Activated CD4-positive, alpha-beta T cell treated with anti-CD3 and anti-CD28 coated beads for 36 hours (primary cell): ENCODE data around the gene ZBTB46. TPM values are rescaled to one million over a fixed set of nuclear protein-coding genes. Genes with fewer than 3 reads are reported as not detected.

Experiments
- ATAC-seq: fragments of 200-7000 bp; cut with Tn5 transposase; one replicate; pipeline ENCODE4 v1.10.0; 2021; ENCODE audit warnings: mild to moderate bottlenecking, moderate library complexity
- CTCF ChIA-PET: fragments of 350-600 bp; sonication (Branson Sonifier 250); formaldehyde crosslinking; loops from one replicate; lab custom pipeline; 2021; ENCODE audit warnings: antibody characterized with exemption; lab: Charles Lee
- POLR2A ChIA-PET: fragments of 350-600 bp; sonication (Branson Sonifier 250); formaldehyde crosslinking; loops from one replicate; lab custom pipeline; 2021; ENCODE audit warnings: antibody characterized with exemption, inconsistent platforms; lab: Charles Lee
- DNase-seq: peaks from one replicate; pipeline ENCODE4 v3.0.0-alpha.2; 2020
- H3K27ac Mint-ChIP-seq: one replicate; pipeline ENCODE4 v1.8.0; 2021; ENCODE audit warnings: mixed read lengths
- H3K27me3 Mint-ChIP-seq: one replicate; pipeline ENCODE4 v1.8.0; 2021; ENCODE audit warnings: mixed read lengths
- H3K36me3 Mint-ChIP-seq: one replicate; pipeline ENCODE4 v1.8.0; 2021; ENCODE audit warnings: low read depth, mixed read lengths
- H3K4me1 Mint-ChIP-seq: one replicate; pipeline ENCODE4 v1.8.0; 2021; ENCODE audit warnings: mixed read lengths
- H3K4me3 Mint-ChIP-seq: one replicate; pipeline ENCODE4 v1.8.0; 2021; ENCODE audit warnings: mild to moderate bottlenecking, moderate library complexity, mixed read lengths
- H3K9me3 Mint-ChIP-seq: one replicate; pipeline ENCODE4 v1.8.0; 2021; ENCODE audit warnings: low read depth, mixed read lengths
- intact Hi-C, 2 experiments: fragments of 100-400 bp; cut with DNase I in 1 of 2; cut with micrococcal nuclease in 1 of 2; formaldehyde crosslinking; loops; one replicate each; pipeline versions ENCODE4 v1.14.2 to v1.15.1; 2022 to 2024; cut with DNase I, micrococcal nuclease
- total RNA-seq, 2 experiments: library from RNA; stranded (reverse); gene quantifications; one replicate each; pipeline ENCODE4 v1.2.3, GENCODE V29; 2021

ZBTB46 gene
- total RNA-seq, 2 experiments from 2014 or later = 0.88 to 1.3 TPM

GRCh38 chr20:63706852-63707557 is 124.1 kb downstream of the ZBTB46 start:
- Mint-ChIP-seq H3K36me3 (peaks cover 50% of the 10 kb centered on the region), H3K4me1 (peaks cover 39% of the 10 kb centered on the region), H3K27me3 (no peaks in the 10 kb centered on the region), H3K4me3 (peak overlapping the region; percentile 95), H3K27ac (peak overlapping the region; percentile 90), H3K9me3 (no peaks in the 10 kb centered on the region)
- ChIA-PET POLR2A (interaction anchor here (1.0 to 1.7 kb wide), 4 partner anchors 10 to 331 kb away, joined by 3 to 10 read pairs (median 5); partner anchors contain the start of genes LIME1 and TPD52L2), CTCF (interaction anchor here (0.5 to 2.9 kb wide), 18 partner anchors 9 to 1891 kb away, joined by 3 to 14 read pairs (median 3); partner anchors contain the start of genes LIME1, PTK6 and TPD52L2)
- DNase-seq (peak; percentile 85), ATAC-seq (peak; percentile 61)
- intact Hi-C loops = loop anchor here (1.0 to 5.0 kb wide), 18 partner anchors 22 to 350 kb away; partner anchors contain the start of genes GMEB2 (in 1 of the 2), PRPF6 (in 1 of the 2), RTEL1 (in 1 of the 2) and TPD52L2 (in 1 of the 2)

GRCh38 chr20:63706027-63706695 is 124.9 kb downstream of the ZBTB46 start:
- ATAC-seq (no peak), DNase-seq (no peak)
- intact Hi-C loops = loop anchor here (2.0 to 5.0 kb wide), 9 partner anchors 23 to 351 kb away; partner anchors contain the start of genes PRPF6 (in 1 of the 2), TPD52L2 (in 1 of the 2) and UCKL1 (in 1 of the 2)
- H3K27ac Mint-ChIP-seq = peak overlapping the region; percentile 90
- peaks cover 35% of the 10 kb centered on the region for H3K4me1 Mint-ChIP-seq
- POLR2A ChIA-PET = no interaction called here
- H3K9me3 Mint-ChIP-seq = no peaks in the 10 kb centered on the region
- H3K36me3 Mint-ChIP-seq = peaks cover 41% of the 10 kb centered on the region
- CTCF ChIA-PET = interaction anchor here (0.8 to 2.9 kb wide), 4 partner anchors 21 to 156 kb away, joined by 3 to 14 read pairs (median 5); partner anchors contain the start of gene LIME1
- no peaks in the 10 kb centered on the region for H3K27me3 Mint-ChIP-seq
- H3K4me3 Mint-ChIP-seq = peak overlapping the region; percentile 95

- ChIA-PET CTCF (interaction anchor here (1.3 kb wide), 1 partner anchor 63 kb away, joined by 7 read pairs; no protein-coding TSS in a partner anchor), POLR2A (no interaction called here)
- H3K4me1 Mint-ChIP-seq = peaks cover 29% of the 10 kb centered on the region
- H3K36me3 Mint-ChIP-seq = peaks cover 34% of the 10 kb centered on the region
- H3K27me3 Mint-ChIP-seq = no peaks in the 10 kb centered on the region
- peak overlapping the region; percentile 63 for H3K27ac Mint-ChIP-seq
- peak overlapping the region; percentile 32 for H3K4me3 Mint-ChIP-seq
- ATAC-seq (no peak), DNase-seq (no peak)
- intact Hi-C loops = loop anchor here (2.0 to 5.0 kb wide), 9 partner anchors 23 to 351 kb away; partner anchors contain the start of genes PRPF6 (in 1 of the 2), TPD52L2 (in 1 of the 2) and UCKL1 (in 1 of the 2)
- no peaks in the 10 kb centered on the region for H3K9me3 Mint-ChIP-seq
Observed at GRCh38 chr20:63705232-63706026, 125.6 kb downstream of the ZBTB46 start.

- POLR2A ChIA-PET = no interaction called here
- CTCF ChIA-PET = no interaction called here
Observed at GRCh38 chr20:63704749-63705117, 126.3 kb downstream of the ZBTB46 start.

GRCh38 chr20:63703976-63704748 is 126.9 kb downstream of the ZBTB46 start:
- Mint-ChIP-seq H3K27ac (no peak overlapping the region), H3K4me3 (no peak overlapping the region), H3K4me1 (peaks cover 26% of the 10 kb centered on the region), H3K9me3 (no peaks in the 10 kb centered on the region), H3K27me3 (no peaks in the 10 kb centered on the region), H3K36me3 (peaks cover 27% of the 10 kb centered on the region)
- intact Hi-C loops = no loop called here
- ChIA-PET POLR2A (interaction anchor here (0.5 kb wide), 1 partner anchor 124 kb away, joined by 3 read pairs; no protein-coding TSS in a partner anchor), CTCF (interaction anchor here (0.7 kb wide), 1 partner anchor 397 kb away, joined by 3 read pairs; no protein-coding TSS in a partner anchor)
- DNase-seq (no peak), ATAC-seq (no peak)

More at GRCh38 chr20:63704749-63705117, 126.3 kb downstream of the ZBTB46 start:
- Mint-ChIP-seq H3K27ac (peak overlapping the region; percentile 35), H3K9me3 (no peaks in the 10 kb centered on the region), H3K4me3 (no peak overlapping the region), H3K27me3 (no peaks in the 10 kb centered on the region), H3K36me3 (peaks cover 31% of the 10 kb centered on the region), H3K4me1 (peaks cover 27% of the 10 kb centered on the region)
- ATAC-seq (no peak), DNase-seq (no peak)
- intact Hi-C loops = loop anchor here in 1 of 2 experiments (5.0 kb wide), 3 partner anchors 38 to 93 kb away; no protein-coding TSS in a partner anchor

- intact Hi-C loops = no loop called here
- H3K4me3 Mint-ChIP-seq = no peak overlapping the region
- DNase-seq = peak; percentile 11
- CTCF ChIA-PET = interaction anchor here (0.6 to 0.7 kb wide), 2 partner anchors 37 to 397 kb away, joined by 3 read pairs; no protein-coding TSS in a partner anchor
- H3K27me3 Mint-ChIP-seq = no peaks in the 10 kb centered on the region
- peaks cover 26% of the 10 kb centered on the region for H3K4me1 Mint-ChIP-seq
- peaks cover 22% of the 10 kb centered on the region for H3K36me3 Mint-ChIP-seq
- POLR2A ChIA-PET = interaction anchor here (0.5 kb wide), 1 partner anchor 123 kb away, joined by 3 read pairs; no protein-coding TSS in a partner anchor
- ATAC-seq = no peak
- H3K27ac Mint-ChIP-seq = no peak overlapping the region
- H3K9me3 Mint-ChIP-seq = no peaks in the 10 kb centered on the region
Observed at GRCh38 chr20:63703471-63703975, 127.5 kb downstream of the ZBTB46 start.

GRCh38 chr20:63702751-63703470 is 128.2 kb downstream of the ZBTB46 start:
- no peak overlapping the region for H3K4me3 Mint-ChIP-seq
- ChIA-PET CTCF (interaction anchor here (0.6 kb wide), 1 partner anchor 38 kb away, joined by 3 read pairs; no protein-coding TSS in a partner anchor), POLR2A (no interaction called here)
- DNase-seq (no peak), ATAC-seq (no peak)
- no peaks in the 10 kb centered on the region for H3K9me3 Mint-ChIP-seq
- no peaks in the 10 kb centered on the region for H3K27me3 Mint-ChIP-seq
- peaks cover 21% of the 10 kb centered on the region for H3K36me3 Mint-ChIP-seq
- peaks cover 28% of the 10 kb centered on the region for H3K4me1 Mint-ChIP-seq
- intact Hi-C loops = no loop called here
- H3K27ac Mint-ChIP-seq = no peak overlapping the region

- no peak for ATAC-seq
- DNase-seq = no peak
- Mint-ChIP-seq H3K4me1 (peaks cover 33% of the 10 kb centered on the region), H3K27me3 (no peaks in the 10 kb centered on the region), H3K4me3 (no peak overlapping the region), H3K9me3 (no peaks in the 10 kb centered on the region), H3K27ac (peak overlapping the region; percentile 24), H3K36me3 (peaks cover 21% of the 10 kb centered on the region)
- CTCF ChIA-PET = no interaction called here
- POLR2A ChIA-PET = no interaction called here
- intact Hi-C loops = no loop called here
Observed at GRCh38 chr20:63702036-63702665, 128.9 kb downstream of the ZBTB46 start.

GRCh38 chr20:63701329-63702035 is 129.6 kb downstream of the ZBTB46 start:
- DNase-seq (peak; percentile 13), ATAC-seq (no peak)
- ChIA-PET POLR2A (no interaction called here), CTCF (interaction anchor here (0.6 kb wide), 1 partner anchor 82 kb away, joined by 3 read pairs; no protein-coding TSS in a partner anchor)
- Mint-ChIP-seq H3K4me3 (no peak overlapping the region), H3K27ac (no peak overlapping the region), H3K9me3 (no peaks in the 10 kb centered on the region), H3K36me3 (peaks cover 16% of the 10 kb centered on the region), H3K27me3 (no peaks in the 10 kb centered on the region), H3K4me1 (peaks cover 29% of the 10 kb centered on the region)
- intact Hi-C loops = no loop called here
